HG03575 (cell line): ENCODE data around the gene ITGAE.
"Not testable (repeated sequence)": the region's sequence is repeated elsewhere in the genome, so short reads cannot be mapped to it uniquely, and the experiment has no call there.

Experiments
- ATAC-seq: cut with Tn5 transposase; IDR thresholded peaks from one replicate; pipeline ENCODE4 v1.9.1; 2021; ENCODE audit not compliant: unreplicated experiment, insufficient number of reproducible peaks, low FRiP score; ENCODE audit errors: extremely low read depth

ITGAE gene

GRCh38 chr17:3800362-3801271, at the start of gene ITGAE:
Gene ITGAE, minus strand, starts transcription at chr17:3801188. Its CDS starts 44 bp downstream, at chr17:3801144.
- no peak for ATAC-seq

GRCh38 chr17:3848229-3848835, 47.3 kb upstream of the ITGAE start:
- no peak for ATAC-seq

GRCh38 chr17:3847165-3847670, 46.2 kb upstream of the ITGAE start:
- ATAC-seq, result no peak

GRCh38 chr17:3846437-3847164, 45.6 kb upstream of the ITGAE start:
- ATAC-seq, result peak; percentile 30

GRCh38 chr17:3845621-3846436, 44.8 kb upstream of the ITGAE start, which contains the start of gene NCBP3:
Gene NCBP3, minus strand, starts transcription at chr17:3846246. Its CDS starts 23 bp downstream, at chr17:3846223.
- peak; percentile 37 for ATAC-seq

- no peak for ATAC-seq
Measured at GRCh38 chr17:3845291-3845620, 44.3 kb upstream of the ITGAE start.

GRCh38 chr17:3844556-3844955, 43.6 kb upstream of the ITGAE start:
- not testable (repeated sequence) for ATAC-seq

- ATAC-seq, result no peak
Measured at GRCh38 chr17:3843935-3844516, 43.0 kb upstream of the ITGAE start.

GRCh38 chr17:3838206-3838605, 37.2 kb upstream of the ITGAE start:
- ATAC-seq, result no peak

GRCh38 chr17:3836551-3836950, 35.6 kb upstream of the ITGAE start:
- ATAC-seq, result no peak

- ATAC-seq, result no peak
Measured at GRCh38 chr17:3835410-3836229, 34.6 kb upstream of the ITGAE start.

- no peak for ATAC-seq
Measured at GRCh38 chr17:3834811-3835210, 33.8 kb upstream of the ITGAE start.

- no peak for ATAC-seq
Measured at GRCh38 chr17:3828852-3829232, 27.9 kb upstream of the ITGAE start.

- ATAC-seq, result no peak
Measured at GRCh38 chr17:3828151-3828851, 27.3 kb upstream of the ITGAE start.

GRCh38 chr17:3827124-3827773, 26.3 kb upstream of the ITGAE start:
- no peak for ATAC-seq

GRCh38 chr17:3826191-3826590, 25.2 kb upstream of the ITGAE start:
- no peak for ATAC-seq

GRCh38 chr17:3821101-3821500, 20.1 kb upstream of the ITGAE start:
- no peak for ATAC-seq
